Measurements from ENCODE around the gene THY1.

DNA sequence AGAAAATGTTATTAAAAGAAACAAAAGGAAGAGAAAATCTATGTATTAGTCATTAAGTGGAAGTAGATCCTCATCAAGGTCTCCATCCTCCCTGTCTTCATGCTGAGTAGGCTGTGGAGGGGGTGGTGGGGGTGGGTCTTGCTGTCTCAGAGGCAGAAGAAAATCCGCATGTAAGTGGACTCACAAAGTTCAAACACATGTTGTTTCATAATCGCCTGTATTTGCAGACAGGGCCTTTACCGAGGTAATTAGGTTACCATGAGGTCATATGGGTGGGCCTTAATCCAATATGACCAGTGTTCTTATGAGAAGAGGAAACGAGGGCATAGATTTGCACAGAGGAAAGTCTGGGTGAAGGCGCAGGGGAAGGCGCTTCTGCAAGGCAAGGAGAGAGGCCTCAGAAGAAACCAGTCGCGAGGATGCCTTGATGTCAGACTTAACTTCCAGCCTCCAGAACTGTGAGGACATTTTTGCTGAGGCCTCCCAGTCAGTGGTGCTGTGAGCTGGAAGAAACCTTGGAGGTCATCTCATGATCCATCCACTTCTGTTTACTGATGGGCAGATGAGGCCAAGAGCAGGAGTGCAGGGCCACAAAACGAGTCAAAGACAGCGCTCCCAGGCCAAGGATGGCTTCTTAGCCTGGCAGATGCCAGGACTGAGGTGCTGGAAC lies 49.3 kb upstream of the THY1 start:
- TF ChIP-seq CTCF (IDR thresholded peaks at IDR 0.05) (no peak), POLR2A (IDR thresholded peaks at IDR 0.05; ENCODE audit: low read depth) (no peak), POLR2AphosphoS5 (IDR thresholded peaks at IDR 0.05) (no peak), EP300 (IDR thresholded peaks at IDR 0.05) (no peak)

All from esophagus muscularis mucosa (tissue), 4 donors.